ENCODE data around the gene CA6. TPM values are rescaled to one million over a fixed set of nuclear protein-coding genes. Genes with fewer than 3 reads are reported as not detected.

The CA6 gene
- total RNA-seq, 2 experiments from 2014 or later: not detected

GRCh38 chr1:8950309-8950708, 4.6 kb downstream of the CA6 start:
- DNase-seq (ENCODE audit: low spot score): no peak
- Histone ChIP-seq H2AFZ (ENCODE audit: low read length) (no peak overlapping the region), H3K79me2 (ENCODE audit: insufficient read depth, low read depth, low read length) (no peaks in the 10 kb centered on the region), H3K9me2 (ENCODE audit: insufficient read depth, low read length) (no peaks in the 10 kb centered on the region), H3K9me3 (ENCODE audit: low read length) (no peaks in the 10 kb centered on the region), H3K27ac (ENCODE audit: low read depth, low read length, poor library complexity, severe bottlenecking) (no peak overlapping the region), H3K4me2 (ENCODE audit: low read length) (no peak overlapping the region), H3K36me3 (ENCODE audit: insufficient read depth, low read length) (no peaks in the 10 kb centered on the region), H4K20me1 (ENCODE audit: insufficient read depth, low read length) (no peaks in the 10 kb centered on the region), H3K4me3 (ENCODE audit: low read depth, low read length, poor library complexity, severe bottlenecking) (no peak overlapping the region), H3K4me1 (ENCODE audit: insufficient read depth, low read length, poor library complexity, severe bottlenecking) (peaks cover 9% of the 10 kb centered on the region)
- no peak for TF ChIP-seq EZH2phosphoT487 (IDR thresholded peaks at IDR 0.05; ENCODE audit: borderline replicate concordance, low read depth, low read length)
- TF ChIP-seq, protein P1, sequence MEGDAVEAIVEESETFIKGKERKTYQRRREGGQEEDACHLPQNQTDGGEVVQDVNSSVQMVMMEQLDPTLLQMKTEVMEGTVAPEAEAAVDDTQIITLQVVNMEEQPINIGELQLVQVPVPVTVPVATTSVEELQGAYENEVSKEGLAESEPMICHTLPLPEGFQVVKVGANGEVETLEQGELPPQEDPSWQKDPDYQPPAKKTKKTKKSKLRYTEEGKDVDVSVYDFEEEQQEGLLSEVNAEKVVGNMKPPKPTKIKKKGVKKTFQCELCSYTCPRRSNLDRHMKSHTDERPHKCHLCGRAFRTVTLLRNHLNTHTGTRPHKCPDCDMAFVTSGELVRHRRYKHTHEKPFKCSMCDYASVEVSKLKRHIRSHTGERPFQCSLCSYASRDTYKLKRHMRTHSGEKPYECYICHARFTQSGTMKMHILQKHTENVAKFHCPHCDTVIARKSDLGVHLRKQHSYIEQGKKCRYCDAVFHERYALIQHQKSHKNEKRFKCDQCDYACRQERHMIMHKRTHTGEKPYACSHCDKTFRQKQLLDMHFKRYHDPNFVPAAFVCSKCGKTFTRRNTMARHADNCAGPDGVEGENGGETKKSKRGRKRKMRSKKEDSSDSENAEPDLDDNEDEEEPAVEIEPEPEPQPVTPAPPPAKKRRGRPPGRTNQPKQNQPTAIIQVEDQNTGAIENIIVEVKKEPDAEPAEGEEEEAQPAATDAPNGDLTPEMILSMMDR (conservative IDR thresholded peaks at IDR 0.05; ENCODE audit: low read length): no peak
- intact Hi-C loops (cut with micrococcal nuclease; ENCODE audit: unreplicated experiment): no loop called here
- CTCF ChIA-PET (ENCODE audit: unreplicated experiment): no interaction called here
- POLR2A ChIA-PET: no interaction called here
- BruUV-seq (replicated peaks): no TSS peak

GRCh38 chr1:8951231-8951630, 5.6 kb downstream of the CA6 start:
- no peaks in the 10 kb centered on the region for H3K9me2 ChIP-seq (ENCODE audit: insufficient read depth, low read length)
- no peak overlapping the region for H3K27ac ChIP-seq (ENCODE audit: low read depth, low read length, poor library complexity, severe bottlenecking)
- peaks cover 9% of the 10 kb centered on the region for H3K4me1 ChIP-seq (ENCODE audit: insufficient read depth, low read length, poor library complexity, severe bottlenecking)
- TF ChIP-seq, protein P1 (conservative IDR thresholded peaks at IDR 0.05; ENCODE audit: low read length): no peak
- no peak for TF ChIP-seq EZH2phosphoT487 (IDR thresholded peaks at IDR 0.05; ENCODE audit: borderline replicate concordance, low read depth, low read length)
- H4K20me1 ChIP-seq (ENCODE audit: insufficient read depth, low read length): no peaks in the 10 kb centered on the region
- H2AFZ ChIP-seq (ENCODE audit: low read length): no peak overlapping the region
- BruUV-seq (replicated peaks): no TSS peak
- H3K9me3 ChIP-seq (ENCODE audit: low read length): no peaks in the 10 kb centered on the region
- no peak overlapping the region for H3K4me3 ChIP-seq (ENCODE audit: low read depth, low read length, poor library complexity, severe bottlenecking)
- ChIA-PET CTCF (ENCODE audit: unreplicated experiment) (no interaction called here), POLR2A (no interaction called here)
- no peak for DNase-seq (ENCODE audit: low spot score)
- no peak overlapping the region for H3K4me2 ChIP-seq (ENCODE audit: low read length)
- intact Hi-C loops (cut with micrococcal nuclease; ENCODE audit: unreplicated experiment): no loop called here
- no peaks in the 10 kb centered on the region for H3K36me3 ChIP-seq (ENCODE audit: insufficient read depth, low read length)
- H3K79me2 ChIP-seq (ENCODE audit: insufficient read depth, low read depth, low read length): no peaks in the 10 kb centered on the region

GRCh38 chr1:8955406-8955805, 9.7 kb downstream of the CA6 start:
- ChIA-PET CTCF (ENCODE audit: unreplicated experiment) (interaction anchor here (0.6 kb wide), 1 partner anchor 378 kb away, joined by 4 read pairs; no protein-coding TSS in a partner anchor), POLR2A (interaction anchor here (1.1 kb wide), 1 partner anchor 10 kb away, joined by 3 read pairs; the partner anchor contains the start of gene CA6)
- TF ChIP-seq, protein P1 (conservative IDR thresholded peaks at IDR 0.05; ENCODE audit: low read length): no peak
- no peak for TF ChIP-seq EZH2phosphoT487 (IDR thresholded peaks at IDR 0.05; ENCODE audit: borderline replicate concordance, low read depth, low read length)
- no peaks in the 10 kb centered on the region for H3K9me2 ChIP-seq (ENCODE audit: insufficient read depth, low read length)
- no TSS peak for BruUV-seq (replicated peaks)
- no peaks in the 10 kb centered on the region for H3K9me3 ChIP-seq (ENCODE audit: low read length)
- H3K27ac ChIP-seq (ENCODE audit: low read depth, low read length, poor library complexity, severe bottlenecking): no peak overlapping the region
- H3K79me2 ChIP-seq (ENCODE audit: insufficient read depth, low read depth, low read length): no peaks in the 10 kb centered on the region
- H3K4me2 ChIP-seq (ENCODE audit: low read length): no peak overlapping the region
- no peaks in the 10 kb centered on the region for H3K36me3 ChIP-seq (ENCODE audit: insufficient read depth, low read length)
- H3K4me3 ChIP-seq (ENCODE audit: low read depth, low read length, poor library complexity, severe bottlenecking): no peak overlapping the region
- no peaks in the 10 kb centered on the region for H4K20me1 ChIP-seq (ENCODE audit: insufficient read depth, low read length)
- intact Hi-C loops (cut with micrococcal nuclease; ENCODE audit: unreplicated experiment): no loop called here
- no peaks in the 10 kb centered on the region for H3K4me1 ChIP-seq (ENCODE audit: insufficient read depth, low read length, poor library complexity, severe bottlenecking)
- no peak for DNase-seq (ENCODE audit: low spot score)
- H2AFZ ChIP-seq (ENCODE audit: low read length): no peak overlapping the region
